Measurements from ENCODE around the gene CACHD1.
"Not testable (repeated sequence)": the region's sequence is repeated elsewhere in the genome, so short reads cannot be mapped to it uniquely, and the experiment has no call there.

The CACHD1 gene

GRCh38 chr1:64727861-64728260 lies 257.9 kb downstream of the CACHD1 start:
- Mint-ChIP-seq H3K36me3 (ENCODE audit: low read depth) (no peaks in the 10 kb centered on the region), H3K4me1 (no peaks in the 10 kb centered on the region), H3K9me3 (no peaks in the 10 kb centered on the region), H3K27ac (no peak overlapping the region), H3K4me3 (no peak overlapping the region), H3K27me3 (peaks cover 7% of the 10 kb centered on the region)
- no peak for ATAC-seq
- no peak for DNase-seq

- H3K9me3 Mint-ChIP-seq: no peaks in the 10 kb centered on the region
- no peaks in the 10 kb centered on the region for H3K27me3 Mint-ChIP-seq
- DNase-seq: no peak
- ATAC-seq: no peak
- no peak overlapping the region for H3K4me3 Mint-ChIP-seq
- no peaks in the 10 kb centered on the region for H3K36me3 Mint-ChIP-seq (ENCODE audit: low read depth)
- no peaks in the 10 kb centered on the region for H3K4me1 Mint-ChIP-seq
- H3K27ac Mint-ChIP-seq: peak overlapping the region; percentile 34
These were observed 263.8 kb downstream of the CACHD1 start for GRCh38 chr1:64733581-64734286.

- Mint-ChIP-seq H3K4me3 (no peak overlapping the region), H3K27me3 (no peaks in the 10 kb centered on the region), H3K27ac (peak overlapping the region; percentile 34), H3K9me3 (no peaks in the 10 kb centered on the region), H3K36me3 (ENCODE audit: low read depth) (no peaks in the 10 kb centered on the region), H3K4me1 (no peaks in the 10 kb centered on the region)
- DNase-seq (no peak), ATAC-seq (no peak)
These were observed 264.3 kb downstream of the CACHD1 start for GRCh38 chr1:64734287-64734652.

- DNase-seq; H3K4me1 Mint-ChIP-seq; H3K9me3 Mint-ChIP-seq; H3K27me3 Mint-ChIP-seq; ATAC-seq; H3K27ac Mint-ChIP-seq; H3K36me3 Mint-ChIP-seq (ENCODE audit: low read depth); H3K4me3 Mint-ChIP-seq: not testable (repeated sequence)
These were observed 270.8 kb downstream of the CACHD1 start for GRCh38 chr1:64740687-64741086.

Data from activated naive CD8-positive, alpha-beta T cell treated with anti-CD3 and anti-CD28 coated beads, Interleukin-2, amount 50 U/mL, for 24 hours (primary cell).